Measurements from ENCODE around the gene SUFU.

Gene SUFU

DNA sequence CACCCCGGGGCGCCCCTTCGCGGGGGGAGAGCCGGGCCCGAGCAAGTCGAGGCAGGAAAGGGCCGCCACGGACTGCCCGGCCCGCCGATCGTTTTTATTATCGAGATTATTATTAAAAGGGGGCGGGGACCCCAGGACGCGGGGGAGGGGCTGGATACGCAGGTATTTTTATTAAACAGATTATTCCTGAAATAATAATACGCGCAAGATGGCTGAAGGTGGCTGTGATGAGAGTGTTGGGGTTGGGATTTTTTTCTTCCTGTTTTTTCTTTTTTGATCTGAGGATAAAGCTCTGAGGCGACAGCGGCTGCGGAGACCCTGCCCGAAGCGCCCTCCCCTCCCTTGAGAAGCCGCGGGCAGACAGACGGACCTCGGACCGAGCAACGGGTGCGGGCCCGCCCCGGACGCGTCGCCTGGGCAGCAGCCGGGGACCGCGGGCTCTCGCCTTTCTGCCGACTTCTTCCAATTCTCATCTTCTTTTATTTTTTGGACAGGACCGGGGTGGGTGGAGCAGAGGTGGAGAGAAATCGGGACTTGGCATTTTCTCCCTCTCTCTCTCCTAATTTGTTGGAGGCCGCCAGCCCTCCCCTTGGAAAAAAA is 139.1 kb downstream of the SUFU start:
- DNase-seq = peak; percentile 45

DNA sequence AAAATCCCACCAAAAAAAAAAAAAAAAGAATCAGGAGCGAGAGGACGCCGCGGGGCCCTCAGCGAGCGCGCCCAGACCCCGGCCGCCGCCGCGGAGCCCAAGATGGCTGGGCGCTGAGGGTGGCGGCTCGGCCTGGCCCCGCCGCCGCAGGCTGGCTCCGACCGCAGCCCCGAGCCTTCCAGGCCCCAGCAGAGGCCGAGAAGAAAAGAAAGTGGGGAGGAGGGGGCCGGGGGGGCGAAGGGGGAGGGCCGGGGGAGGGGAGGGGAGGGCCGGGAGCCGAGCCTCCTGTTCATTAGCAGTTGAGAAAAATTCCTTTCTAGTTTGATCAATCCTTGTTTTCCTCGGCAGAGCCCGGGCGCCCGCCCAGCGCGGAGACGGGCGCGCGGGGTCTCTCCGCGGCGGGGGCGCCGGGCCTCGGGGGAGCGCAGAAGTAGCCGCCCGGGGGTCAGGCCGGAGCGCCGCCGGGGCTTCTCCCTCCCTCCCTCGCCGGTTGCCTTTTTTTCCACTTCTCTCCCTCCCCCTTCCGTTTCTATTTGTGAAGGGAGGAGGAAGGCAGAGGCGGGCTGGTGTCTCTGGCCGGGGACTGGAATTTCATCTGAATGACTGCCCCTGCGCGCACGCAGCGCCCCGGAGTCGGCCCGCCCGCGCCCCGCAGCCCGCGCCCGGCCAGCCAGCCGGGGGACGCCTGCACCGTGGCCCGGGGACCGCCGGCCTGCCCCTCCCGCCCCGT is 139.7 kb downstream of the SUFU start:
- peak; percentile 29 to 30 for DNase-seq

- peak; percentile 51 to 63 for DNase-seq
These were observed 140.4 kb downstream of the SUFU start, which contains the start of gene TRIM8 for GRCh38 chr10:102644066-102644645. TRIM8 (plus strand) TSS chr10:102644479; CDS start chr10:102644618, 139 bp downstream.

DNA sequence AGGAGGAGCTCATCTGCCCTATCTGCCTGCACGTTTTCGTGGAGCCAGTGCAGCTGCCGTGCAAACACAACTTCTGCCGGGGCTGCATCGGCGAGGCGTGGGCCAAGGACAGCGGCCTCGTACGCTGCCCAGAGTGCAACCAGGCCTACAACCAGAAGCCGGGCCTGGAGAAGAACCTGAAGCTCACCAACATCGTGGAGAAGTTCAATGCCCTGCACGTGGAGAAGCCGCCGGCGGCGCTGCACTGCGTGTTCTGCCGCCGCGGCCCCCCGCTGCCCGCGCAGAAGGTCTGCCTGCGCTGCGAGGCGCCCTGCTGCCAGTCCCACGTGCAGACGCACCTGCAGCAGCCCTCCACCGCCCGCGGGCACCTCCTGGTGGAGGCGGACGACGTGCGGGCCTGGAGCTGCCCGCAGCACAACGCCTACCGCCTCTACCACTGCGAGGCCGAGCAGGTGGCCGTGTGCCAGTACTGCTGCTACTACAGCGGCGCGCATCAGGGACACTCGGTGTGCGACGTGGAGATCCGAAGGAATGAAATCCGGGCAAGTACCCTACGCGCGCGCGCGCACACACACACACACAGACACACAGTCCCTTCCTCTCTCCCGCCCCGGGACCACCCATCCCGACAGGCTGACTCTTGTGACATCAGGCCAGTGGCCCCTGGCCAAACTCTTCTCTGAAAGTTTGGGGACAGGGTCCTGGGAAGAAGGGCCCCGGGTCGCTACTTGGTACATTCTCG is 141.0 kb downstream of the SUFU start:
- DNase-seq = peak; percentile 72 to 75

DNA sequence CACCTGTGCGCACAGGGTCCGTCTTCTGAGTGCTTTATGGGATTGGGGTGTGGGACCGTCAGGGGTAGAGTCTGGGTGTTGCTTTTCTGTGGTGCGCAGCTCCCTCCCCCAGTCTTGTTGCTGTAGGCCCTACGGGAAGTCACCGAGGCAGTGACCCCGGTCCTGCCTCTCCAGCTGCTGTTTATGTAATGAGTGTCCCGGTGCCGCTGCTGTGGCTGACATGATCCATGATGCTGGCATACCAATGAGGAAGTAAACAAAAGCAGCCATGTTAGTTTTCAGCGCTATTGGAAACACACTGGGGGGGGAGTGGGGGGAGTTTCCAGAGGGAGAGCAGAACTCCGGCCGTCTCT is 141.6 kb downstream of the SUFU start:
- no peak for DNase-seq

DNA sequence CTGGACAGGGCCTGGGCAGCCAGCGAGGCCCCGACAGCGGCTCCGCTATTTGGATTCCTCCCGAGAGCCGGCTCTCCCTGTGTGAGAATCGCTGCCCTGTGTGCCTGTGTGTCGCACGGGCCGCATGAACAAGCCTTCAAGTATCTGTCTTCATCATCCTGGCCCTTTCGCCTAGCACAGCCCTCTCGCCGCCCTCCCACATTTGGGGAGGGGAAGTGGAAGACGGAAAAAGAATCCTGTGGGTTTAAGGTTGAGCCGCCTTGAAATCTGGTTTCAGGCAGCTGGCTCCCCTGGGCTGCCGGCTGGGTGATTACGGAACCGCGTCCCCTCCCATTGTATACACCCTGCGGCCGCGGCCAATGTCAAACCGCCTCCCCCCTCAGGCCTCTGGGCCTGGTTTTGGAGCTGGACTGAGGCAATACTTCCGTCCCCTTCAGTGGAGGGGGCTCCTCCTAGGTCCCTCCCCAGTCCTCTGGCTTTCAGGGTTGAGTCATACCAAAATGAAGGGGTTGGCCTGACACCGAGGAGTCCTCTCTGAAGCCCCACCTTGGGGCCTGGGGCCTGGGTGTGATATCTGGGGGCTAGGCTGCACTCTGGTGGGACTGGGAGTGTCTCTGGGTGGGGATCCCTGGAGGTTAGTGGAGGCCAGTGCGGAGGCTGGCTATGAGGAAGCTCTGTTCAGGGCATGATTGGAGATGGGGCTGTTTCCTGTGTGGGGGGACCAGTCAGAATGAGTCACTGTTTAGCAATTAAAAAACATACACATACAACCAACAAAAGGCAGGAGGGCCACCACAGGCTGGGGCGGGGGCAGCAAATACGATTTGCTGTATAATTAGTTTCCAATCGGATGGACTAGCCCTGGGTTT is 142.2 kb downstream of the SUFU start:
- DNase-seq = peak; percentile 53 to 73

- DNase-seq = peak; percentile 26 to 41
These were observed 143.1 kb downstream of the SUFU start for GRCh38 chr10:102646610-102647442.

DNA sequence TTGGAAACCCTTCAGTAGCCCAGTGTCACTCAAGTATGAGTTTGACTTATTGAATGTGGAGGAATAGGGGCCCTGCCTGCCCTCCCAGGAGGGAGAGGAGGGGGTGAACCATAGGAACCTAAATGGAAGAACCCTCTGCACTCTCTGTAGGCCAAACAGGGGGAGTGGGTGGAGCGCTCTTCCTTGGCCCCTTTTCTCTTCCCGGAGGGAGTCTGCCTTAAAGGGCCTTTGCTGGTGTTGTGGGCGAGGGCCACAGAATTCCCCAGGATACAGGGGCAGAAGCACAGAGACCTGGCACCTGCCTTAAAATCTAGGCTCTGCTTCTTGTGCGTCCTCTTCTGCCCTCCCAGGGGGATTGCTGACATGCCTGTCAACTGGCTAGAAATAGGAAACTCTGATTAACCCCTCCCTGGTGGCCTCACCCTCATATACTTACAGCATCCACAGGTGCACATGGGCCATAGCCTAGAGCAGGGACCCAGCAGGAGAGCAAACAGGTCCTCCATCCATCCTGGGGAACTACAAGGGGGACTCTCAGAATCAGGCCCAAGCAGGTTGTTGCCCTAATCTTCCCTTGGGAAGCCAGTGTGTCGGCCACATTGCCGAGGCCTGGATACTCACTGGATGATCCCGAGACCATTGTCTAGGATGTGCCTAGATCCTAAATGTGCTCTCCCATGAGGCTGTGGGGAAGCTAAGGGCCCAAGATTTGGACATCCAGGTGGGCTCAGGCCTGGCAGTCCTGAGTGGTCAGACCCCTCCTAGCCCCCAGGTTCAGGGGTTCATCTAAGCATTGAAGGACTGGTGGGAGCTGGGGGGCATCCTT is 143.9 kb downstream of the SUFU start:
- DNase-seq = no peak

GRCh38 chr10:102648269-102648888 is 144.6 kb downstream of the SUFU start:
- no peak for DNase-seq

- DNase-seq = no peak
These were observed 145.4 kb downstream of the SUFU start for GRCh38 chr10:102648889-102649796.

DNA sequence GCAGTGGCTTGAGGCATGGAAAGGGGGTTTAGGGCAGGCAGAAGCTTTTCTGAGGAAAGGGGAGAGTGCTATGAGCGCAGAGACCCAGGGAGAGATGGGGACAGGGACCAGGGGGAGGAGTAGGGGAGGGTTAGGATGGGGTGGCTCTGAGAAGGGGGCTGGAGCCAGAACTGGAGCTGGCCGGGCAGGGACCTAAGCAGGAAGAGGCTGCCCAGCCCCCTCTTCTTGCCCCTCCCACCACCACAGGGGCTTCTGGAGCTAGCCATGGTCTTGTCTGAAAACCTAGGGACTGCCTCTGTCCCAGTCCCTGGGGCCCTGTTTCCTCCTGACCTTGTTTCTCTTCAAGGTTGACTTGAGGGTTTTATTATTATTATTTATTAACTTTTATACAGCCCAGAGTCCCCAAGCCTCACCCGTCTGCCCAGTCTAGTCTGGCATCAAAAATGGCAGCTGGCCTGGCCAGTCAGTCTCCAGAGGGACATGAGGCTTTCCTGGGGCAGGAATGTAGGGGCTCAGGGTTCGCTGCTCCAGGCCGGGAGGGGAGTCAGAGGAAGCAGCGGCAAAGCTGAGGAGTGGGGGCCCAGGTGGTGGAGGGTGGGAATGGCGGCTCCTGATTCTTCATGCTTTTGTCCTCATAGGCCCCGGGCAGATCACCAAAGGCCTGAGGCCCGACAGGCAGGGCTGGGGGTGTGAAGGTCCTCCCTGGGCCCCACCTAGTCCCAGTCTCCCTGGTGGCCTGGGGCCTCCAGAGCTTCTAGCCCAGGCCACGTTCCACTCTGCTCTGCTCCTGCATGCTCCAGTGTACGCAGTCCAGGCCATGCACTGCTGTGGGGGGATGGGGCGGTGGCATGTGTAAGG is 146.3 kb downstream of the SUFU start:
- DNase-seq = no peak

GRCh38 chr10:102650655-102651454 is 147.1 kb downstream of the SUFU start:
- no peak for DNase-seq

GRCh38 chr10:102651455-102652169 is 147.8 kb downstream of the SUFU start:
- DNase-seq = no peak

DNA sequence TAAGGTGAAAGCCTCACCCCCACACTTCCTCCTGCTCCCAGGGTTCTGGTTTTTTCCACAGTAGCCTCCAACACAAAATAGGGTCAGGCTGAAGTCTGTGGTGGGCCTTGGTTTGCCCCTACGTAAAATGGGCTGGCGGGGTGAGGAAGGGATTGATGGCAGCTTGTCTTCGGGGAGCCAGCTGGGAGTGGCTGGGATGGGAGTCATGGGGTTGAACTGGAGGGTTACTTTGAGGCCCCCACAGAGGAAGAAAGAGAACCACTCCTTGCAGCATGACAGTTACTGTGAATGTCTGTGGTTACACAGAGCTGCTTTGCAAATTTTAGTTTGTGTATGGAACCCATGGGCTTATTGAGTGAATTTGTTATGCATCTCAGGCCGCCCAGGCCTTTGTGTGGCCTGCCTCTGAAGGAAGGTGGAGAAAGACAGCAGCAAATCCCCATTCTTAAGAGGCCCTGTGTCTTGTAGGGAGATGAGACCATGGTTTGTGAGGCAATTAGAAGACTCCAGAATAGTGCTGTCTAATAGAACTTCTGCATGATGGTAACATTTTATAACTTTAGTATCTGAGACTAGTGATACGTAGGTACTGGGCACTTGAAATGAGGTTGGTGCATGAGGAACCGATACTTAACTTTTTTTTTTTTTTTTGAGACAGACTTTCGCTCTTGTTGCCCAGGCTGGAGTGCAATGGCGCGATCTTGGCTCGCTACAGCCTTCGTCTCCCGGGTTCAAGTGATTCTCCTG is 148.6 kb downstream of the SUFU start:
- no peak for DNase-seq

GRCh38 chr10:102653060-102653459 is 149.3 kb downstream of the SUFU start:
- no peak for DNase-seq

- DNase-seq = no peak
These were observed 150.8 kb downstream of the SUFU start for GRCh38 chr10:102654566-102654965.
